GM23248 (cell line): ENCODE results near the gene BRD8.

ENCODE experiments used
- EZH2 ChIP-seq: fragments of 200-600 bp; sonication (generic); IDR thresholded peaks from 2 replicates; pipeline ENCODE4 v1.6.1; 2018; ENCODE audit warnings: antibody characterized with exemption, mild to moderate bottlenecking; ENCODE audit not compliant: insufficient read depth, poor library complexity, severe bottlenecking
- EZH2phosphoT487 ChIP-seq: fragments of 200-600 bp; sonication (generic); IDR thresholded peaks from 2 replicates; pipeline ENCODE4 v1.6.1; 2018; ENCODE audit warnings: antibody characterized with exemption, moderate library complexity, mild to moderate bottlenecking, low read depth; ENCODE audit not compliant: insufficient read depth

- TF ChIP-seq EZH2 (no peak), EZH2phosphoT487 (no peak)
These were observed 50.1 kb downstream of the BRD8 start for GRCh38 chr5:138128334-138128733.
